Loucy (cell line): ENCODE data around the gene ITPRIP.

Source experiments
- H2AFZ ChIP-seq: fragments of 200-600 bp; sonication (generic); 2 replicates; pipeline ENCODE4 v1.6.0; 2016; ENCODE audit warnings: antibody characterized with exemption, mild to moderate bottlenecking, low read length, moderate library complexity
- H3F3A ChIP-seq: fragments of 200-600 bp; 2 replicates; pipeline ENCODE4 v1.6.0; 2016; ENCODE audit warnings: antibody characterized with exemption, low read depth, mild to moderate bottlenecking
- H3K27me3 ChIP-seq: fragments of 200-600 bp; sonication (generic); 2 replicates; pipeline ENCODE4 v1.6.1; 2014; ENCODE audit warnings: low read length, mild to moderate bottlenecking; ENCODE audit not compliant: insufficient read depth, poor library complexity, severe bottlenecking
- H3K36me3 ChIP-seq: fragments of 200-600 bp; sonication (generic); 2 replicates; pipeline ENCODE4 v1.6.1; 2016; ENCODE audit warnings: low read length; ENCODE audit not compliant: insufficient read depth
- H3K4me1 ChIP-seq: fragments of 200-600 bp; sonication (generic); 2 replicates; pipeline ENCODE4 v1.5.1; 2014; ENCODE audit warnings: low read length, mild to moderate bottlenecking; ENCODE audit not compliant: insufficient read depth, poor library complexity, severe bottlenecking
- H3K4me2 ChIP-seq: fragments of 200-600 bp; sonication (generic); 2 replicates; pipeline ENCODE4 v1.6.0; 2014; ENCODE audit warnings: antibody characterized with exemption, low read length, low read depth, mild to moderate bottlenecking; ENCODE audit not compliant: poor library complexity, severe bottlenecking
- H3K4me3 ChIP-seq: fragments of 200-600 bp; sonication (generic); 2 replicates; pipeline ENCODE4 v1.5.1; 2014; ENCODE audit warnings: low read length, mild to moderate bottlenecking, mixed read lengths; ENCODE audit not compliant: poor library complexity, severe bottlenecking
- H3K79me2 ChIP-seq: fragments of 200-600 bp; sonication (generic); 2 replicates; pipeline ENCODE4 v1.6.1; 2014; ENCODE audit warnings: low read length; ENCODE audit not compliant: insufficient read depth
- H3K9ac ChIP-seq: fragments of 200-600 bp; sonication (generic); 2 replicates; pipeline ENCODE4 v1.6.0; 2014; ENCODE audit warnings: mild to moderate bottlenecking, low read depth, low read length, moderate library complexity; ENCODE audit not compliant: poor library complexity, severe bottlenecking
- H3K9me2 ChIP-seq: fragments of 200-600 bp; sonication (generic); replicated peaks from 2 replicates; pipeline ENCODE4 v1.6.1; 2016; ENCODE audit warnings: low read depth, low read length, mixed read lengths
- H3K9me3 ChIP-seq: fragments of 200-600 bp; sonication (generic); 2 replicates; pipeline ENCODE4 v1.6.1; 2014; ENCODE audit warnings: mild to moderate bottlenecking, antibody characterized with exemption, low read length, low read depth; ENCODE audit not compliant: insufficient read depth
- H4K20me1 ChIP-seq: fragments of 200-600 bp; sonication (generic); 2 replicates; pipeline ENCODE4 v1.6.0; 2014; ENCODE audit warnings: antibody characterized with exemption, low read length, mild to moderate bottlenecking; ENCODE audit not compliant: insufficient read depth, poor library complexity, severe bottlenecking
- CTCF ChIP-seq: fragments of 200-600 bp; sonication (generic); conservative IDR thresholded peaks from 2 replicates; pipeline ENCODE4 v1.5.1; 2014; ENCODE audit warnings: mild to moderate bottlenecking, antibody characterized with exemption, low read length
- EZH2phosphoT487 ChIP-seq: fragments of 200-600 bp; IDR thresholded peaks from 2 replicates; pipeline ENCODE4 v1.6.1; 2018; ENCODE audit warnings: antibody characterized with exemption, mild to moderate bottlenecking, moderate library complexity, borderline replicate concordance

ITPRIP gene

GRCh38 chr10:104314591-104315485, 23.4 kb downstream of the ITPRIP start:
- Histone ChIP-seq H3K4me1 (no peaks in the 10 kb centered on the region), H2AFZ (no peak overlapping the region), H3K27me3 (no peaks in the 10 kb centered on the region), H3F3A (no peaks in the 10 kb centered on the region), H3K9ac (no peak overlapping the region), H3K4me3 (no peak overlapping the region), H3K9me3 (no peaks in the 10 kb centered on the region), H3K4me2 (no peak overlapping the region), H3K9me2 (no peaks in the 10 kb centered on the region), H3K79me2 (peaks cover 68% of the 10 kb centered on the region), H3K36me3 (peaks cover 77% of the 10 kb centered on the region; the same call in 1 of the 2 replicates), H4K20me1 (peaks cover 73% of the 10 kb centered on the region)
- TF ChIP-seq EZH2phosphoT487: no peak

GRCh38 chr10:104311184-104311720, 27.0 kb downstream of the ITPRIP start:
- no peak overlapping the region for H3K4me3 ChIP-seq
- TF ChIP-seq EZH2phosphoT487 (no peak), CTCF (no peak)
- H3K4me1 ChIP-seq: peaks cover 12% of the 10 kb centered on the region
- H3F3A ChIP-seq: no peaks in the 10 kb centered on the region
- H3K79me2 ChIP-seq: peaks cover 32% of the 10 kb centered on the region; the same call in 1 of the 2 replicates
- no peaks in the 10 kb centered on the region for H3K9me3 ChIP-seq
- no peak overlapping the region for H3K9ac ChIP-seq
- H3K36me3 ChIP-seq: peaks cover 70% of the 10 kb centered on the region; the same call in 1 of the 2 replicates
- H4K20me1 ChIP-seq: peaks cover 46% of the 10 kb centered on the region
- H2AFZ ChIP-seq: no peak overlapping the region
- H3K9me2 ChIP-seq: no peaks in the 10 kb centered on the region
- no peak overlapping the region for H3K4me2 ChIP-seq
- no peaks in the 10 kb centered on the region for H3K27me3 ChIP-seq

- peaks cover 60% of the 10 kb centered on the region; the same call in 1 of the 2 replicates for H3K36me3 ChIP-seq
- H4K20me1 ChIP-seq: peaks cover 36% of the 10 kb centered on the region
- no peaks in the 10 kb centered on the region for H3K9me3 ChIP-seq
- no peaks in the 10 kb centered on the region for H3F3A ChIP-seq
- H3K4me3 ChIP-seq: no peak overlapping the region
- H3K79me2 ChIP-seq: peaks cover 22% of the 10 kb centered on the region; the same call in 1 of the 2 replicates
- no peak overlapping the region for H3K4me2 ChIP-seq
- H3K27me3 ChIP-seq: no peaks in the 10 kb centered on the region
- no peaks in the 10 kb centered on the region for H3K9me2 ChIP-seq
- H3K9ac ChIP-seq: no peak overlapping the region
- peaks cover 12% of the 10 kb centered on the region for H3K4me1 ChIP-seq
- H2AFZ ChIP-seq: no peak overlapping the region
- TF ChIP-seq CTCF: no peak
- TF ChIP-seq EZH2phosphoT487: no peak
Observed at GRCh38 chr10:104309980-104310978, 28.0 kb downstream of the ITPRIP start.
